HG02759 (cell line): ENCODE results near the gene RAB3B.
"Not testable (repeated sequence)": the region's sequence is repeated elsewhere in the genome, so short reads cannot be mapped to it uniquely, and the experiment has no call there.

Experiments
- ATAC-seq: cut with Tn5 transposase; IDR thresholded peaks from one replicate; pipeline ENCODE4 v1.9.1; 2021; ENCODE audit warnings: mild to moderate bottlenecking, moderate library complexity; ENCODE audit not compliant: unreplicated experiment

The RAB3B gene

DNA sequence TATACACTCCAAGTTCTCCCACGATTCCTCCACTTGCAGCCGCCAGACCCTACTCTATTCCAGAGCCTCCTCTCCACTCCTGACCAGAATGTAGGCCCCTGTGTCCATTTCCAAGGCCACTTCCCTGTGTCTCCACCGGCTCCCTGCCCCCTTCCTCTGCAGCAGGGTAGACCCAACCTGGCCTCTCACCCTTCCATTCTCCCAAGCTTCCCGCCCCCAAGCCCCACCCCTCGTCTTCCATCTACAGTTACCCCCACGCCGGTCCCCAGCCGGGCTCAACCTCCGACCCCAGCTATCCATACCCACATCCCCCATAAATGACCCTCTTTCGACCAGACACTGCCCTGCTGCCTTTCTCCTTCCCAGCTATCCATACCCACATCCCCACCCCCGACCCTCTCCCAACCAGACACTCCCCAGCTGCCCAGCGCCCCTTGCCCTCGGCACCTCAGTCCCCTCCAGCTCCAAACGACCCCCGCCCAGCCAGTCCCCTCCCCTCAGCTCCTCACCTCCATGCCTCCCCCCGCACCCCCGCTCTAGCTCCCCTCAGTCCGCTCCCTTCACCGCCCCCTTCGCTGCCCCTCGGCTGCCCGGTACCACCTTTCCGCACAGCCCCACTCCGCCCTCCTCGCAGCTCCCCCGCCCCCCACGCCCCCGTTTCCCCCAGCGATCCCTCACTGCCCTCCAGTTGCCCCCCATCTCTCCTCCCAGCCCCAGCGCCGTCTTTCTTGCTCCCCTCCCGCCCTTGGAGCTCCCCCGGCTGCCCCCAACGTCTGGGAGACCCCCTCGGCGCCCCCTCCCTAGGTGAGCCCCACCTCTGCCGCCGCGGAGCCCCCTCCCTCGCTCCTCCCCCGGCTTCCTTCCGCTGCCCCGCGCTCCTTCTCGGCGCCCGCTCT lies 670 bp downstream of the RAB3B start:
- no peak for ATAC-seq

- no peak for ATAC-seq
Observed at GRCh38 chr1:51988254-51988653, 2.2 kb downstream of the RAB3B start.

GRCh38 chr1:51986718-51987117 lies 3.8 kb downstream of the RAB3B start:
- ATAC-seq: no peak

DNA sequence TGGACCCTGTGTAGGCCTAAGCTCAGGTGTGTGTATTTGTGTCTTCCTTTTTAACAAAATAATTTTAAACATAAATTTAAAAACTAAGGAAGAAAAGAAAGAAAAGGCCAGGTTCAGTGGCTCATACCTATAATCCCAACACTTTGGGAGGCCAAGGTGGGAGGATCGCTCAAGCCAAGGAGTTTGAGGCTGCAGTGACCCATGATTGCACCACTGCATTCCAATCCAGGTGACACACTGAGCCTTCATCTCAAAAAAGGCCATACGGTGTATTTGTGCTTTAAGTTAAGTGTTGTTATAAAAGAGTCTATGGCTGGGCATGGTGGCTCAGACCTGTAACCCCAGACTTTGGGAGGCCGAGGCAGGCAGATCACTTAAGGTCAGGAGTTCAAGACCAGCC lies 8.3 kb downstream of the RAB3B start:
- ATAC-seq: no peak

DNA sequence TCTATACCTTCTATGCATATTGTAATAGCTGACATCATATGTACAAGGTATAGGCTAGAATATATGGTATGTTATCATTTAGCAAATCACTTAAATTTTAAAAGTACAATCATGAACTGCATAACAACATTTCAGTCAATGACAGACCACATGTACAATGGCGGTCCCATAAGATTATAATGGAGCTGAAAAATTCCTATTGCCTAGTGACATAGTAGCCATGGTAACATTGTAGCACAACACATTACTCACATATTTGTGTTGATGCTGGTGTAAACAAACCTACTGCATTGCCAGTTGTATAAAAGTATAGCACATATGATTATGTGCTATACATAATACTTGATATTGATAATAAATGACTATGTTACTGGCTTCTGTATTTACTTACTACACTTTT lies 8.9 kb downstream of the RAB3B start:
- ATAC-seq: no peak

GRCh38 chr1:51978099-51978498 lies 12.4 kb downstream of the RAB3B start:
- no peak for ATAC-seq

- no peak for ATAC-seq
Observed at GRCh38 chr1:51976846-51977602, 13.5 kb downstream of the RAB3B start.

GRCh38 chr1:51973587-51974474 lies 16.7 kb downstream of the RAB3B start:
- ATAC-seq: peak; percentile 51

DNA sequence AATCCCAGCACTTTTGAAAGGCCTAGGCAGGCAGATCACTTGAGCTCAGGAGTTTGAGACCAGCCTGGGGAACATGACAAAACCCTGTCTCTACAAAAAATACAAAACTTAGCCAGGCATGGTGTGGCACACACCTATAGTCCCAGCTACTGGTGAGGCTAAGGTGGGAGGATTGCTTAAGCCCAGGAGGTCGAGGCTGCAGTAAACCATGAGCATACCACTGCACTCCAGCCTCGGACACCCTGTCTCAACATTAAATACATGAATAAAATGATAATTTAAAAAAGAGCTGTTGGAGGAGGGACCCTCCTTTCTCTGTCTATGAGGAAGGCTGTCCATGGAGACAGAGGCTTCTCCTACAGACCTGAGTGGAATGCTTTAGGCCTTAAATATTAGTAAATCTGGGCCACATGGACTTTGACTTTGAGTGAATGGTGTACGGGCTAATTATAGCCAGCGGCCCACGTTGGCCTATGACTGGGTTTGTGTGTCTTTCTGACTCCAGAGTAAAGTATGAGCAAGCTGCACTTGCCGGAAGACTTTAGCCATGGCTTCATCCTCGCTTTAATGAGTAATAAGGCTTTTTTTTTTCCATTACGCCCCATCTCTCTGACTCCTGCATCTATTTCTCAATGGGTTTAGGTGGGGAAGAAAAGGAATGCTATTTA lies 21.3 kb downstream of the RAB3B start:
- no peak for ATAC-seq

DNA sequence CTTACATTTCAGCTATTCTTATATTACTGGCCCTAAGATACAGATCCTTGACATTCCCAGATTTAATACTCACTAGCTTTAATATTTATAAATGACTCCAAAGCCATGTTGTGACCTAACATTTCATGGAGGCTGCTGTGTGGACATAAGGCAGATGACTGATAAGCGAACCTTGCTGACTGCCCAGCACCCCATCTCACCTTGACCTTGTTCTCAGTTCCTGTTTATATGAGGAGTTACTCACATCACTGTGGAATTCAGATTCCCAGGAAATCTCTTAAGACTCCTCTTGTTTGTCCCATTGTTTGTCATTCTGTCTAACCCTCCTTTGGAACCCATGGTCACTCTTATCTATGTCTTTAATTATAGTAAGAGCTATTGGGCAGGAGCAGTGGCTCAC lies 21.9 kb downstream of the RAB3B start:
- ATAC-seq: no peak

GRCh38 chr1:51967213-51967791 lies 23.2 kb downstream of the RAB3B start:
- ATAC-seq: not testable (repeated sequence)

DNA sequence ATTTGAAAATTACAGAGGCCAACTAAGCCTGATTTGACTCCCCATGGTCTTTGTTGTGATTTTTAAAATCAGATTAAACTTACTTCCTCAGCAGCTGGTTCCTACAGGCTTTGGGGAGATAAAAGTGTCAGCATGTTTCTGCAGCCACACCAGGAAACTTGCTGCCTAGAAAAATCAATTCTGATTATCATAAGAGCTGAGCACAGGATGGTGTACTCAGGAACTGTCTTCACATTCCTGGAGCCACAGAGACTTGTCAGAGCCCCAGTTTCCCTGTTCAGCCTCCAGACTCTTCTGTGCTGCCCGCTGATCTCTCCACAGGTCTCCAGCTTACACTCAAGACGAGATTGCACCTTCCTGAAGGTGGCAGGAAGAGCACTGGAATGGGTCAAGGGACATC lies 23.9 kb downstream of the RAB3B start:
- ATAC-seq: no peak

- no peak for ATAC-seq
Observed at GRCh38 chr1:51964309-51964696, 26.2 kb downstream of the RAB3B start.

DNA sequence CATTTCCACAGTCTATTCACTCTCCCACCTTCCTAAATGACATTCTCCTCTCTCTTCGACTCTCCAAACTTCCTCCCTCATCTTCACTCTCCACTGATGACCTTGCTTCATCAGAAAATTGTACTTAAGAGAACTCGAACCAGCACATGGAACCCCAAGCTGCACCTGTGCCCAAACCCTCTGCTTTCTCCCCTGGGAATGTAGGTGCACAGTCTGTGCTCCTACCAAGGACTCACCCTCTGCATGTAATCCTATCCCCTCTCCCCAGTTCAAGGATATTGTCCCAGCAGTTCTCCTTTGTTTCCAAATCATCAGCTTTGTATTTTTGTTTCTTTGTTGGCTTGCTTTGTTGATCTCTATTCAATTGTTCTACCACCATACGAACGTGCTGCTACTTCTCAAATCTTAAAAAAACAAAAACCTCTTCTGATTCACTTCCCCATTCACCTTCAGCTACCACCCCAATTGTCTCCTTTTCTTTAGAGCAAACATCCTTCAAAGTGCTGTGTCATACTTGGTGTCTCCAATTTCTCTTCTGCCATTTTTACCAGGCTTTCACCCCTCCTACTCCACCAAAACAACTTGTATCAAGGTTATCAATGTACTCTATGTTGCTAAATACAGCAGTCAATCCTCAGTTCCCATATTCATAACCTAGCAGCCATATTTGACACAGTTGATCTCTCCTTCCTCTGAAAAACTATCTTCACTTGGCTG lies 26.8 kb downstream of the RAB3B start:
- no peak for ATAC-seq

DNA sequence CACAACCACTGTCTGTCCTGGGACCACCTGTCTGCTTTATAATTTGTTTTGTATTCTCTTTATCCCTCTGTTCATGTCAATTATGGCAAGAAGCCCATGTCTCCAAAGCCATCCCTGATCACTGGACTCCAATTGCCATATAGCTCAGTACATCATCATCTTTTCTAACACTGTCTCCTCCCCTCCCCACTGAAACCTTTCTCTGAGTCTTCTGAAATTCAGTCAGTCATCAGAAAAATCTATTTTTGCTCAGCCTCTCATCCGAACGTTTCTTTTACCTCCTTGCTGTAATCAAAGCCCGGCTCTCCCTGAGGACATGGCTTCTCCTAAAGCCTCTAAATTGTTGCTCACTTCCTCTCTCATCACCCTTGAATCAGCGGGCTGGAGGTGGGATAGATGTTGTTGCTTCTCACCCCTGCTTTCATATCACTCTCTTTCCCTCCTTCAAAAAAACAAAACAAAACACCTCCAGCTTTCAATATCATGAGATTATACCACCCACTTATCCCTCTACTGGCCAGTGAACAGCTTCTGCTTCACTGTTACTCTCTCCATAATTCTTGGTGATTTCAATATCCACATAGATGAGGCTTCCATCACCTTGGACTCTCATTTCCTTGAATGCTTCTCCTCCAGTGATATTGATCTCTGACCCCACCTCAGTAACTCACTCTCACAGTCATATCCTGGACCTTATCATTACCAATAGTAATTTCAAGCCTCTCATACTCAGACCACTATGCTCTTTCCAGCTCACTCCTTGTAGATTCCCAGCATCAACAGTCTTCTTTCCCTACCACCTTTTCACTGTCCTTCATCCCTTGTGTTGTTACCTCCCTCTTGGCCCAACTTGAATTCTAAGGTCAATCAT lies 27.8 kb downstream of the RAB3B start:
- ATAC-seq: no peak

DNA sequence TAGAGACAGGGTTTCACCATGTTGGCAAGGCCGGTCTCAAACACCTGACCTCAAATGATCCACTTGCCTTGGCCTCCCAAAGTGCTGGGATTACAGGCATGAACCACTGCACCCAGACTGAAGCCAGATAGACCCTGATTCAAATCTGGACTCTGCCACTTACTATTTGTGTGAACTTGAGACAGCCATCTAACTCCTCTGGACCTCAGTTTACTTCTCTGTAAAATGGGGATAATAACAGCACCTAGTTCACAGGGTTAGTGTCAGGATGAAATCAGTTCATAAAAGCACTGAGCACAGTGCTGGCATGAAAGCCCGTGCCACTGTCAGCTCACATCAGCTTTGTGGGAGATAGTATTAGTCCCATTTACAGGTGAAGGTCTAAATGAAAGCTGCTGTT lies 28.5 kb downstream of the RAB3B start:
- no peak for ATAC-seq

- no peak for ATAC-seq
Observed at GRCh38 chr1:51961231-51961630, 29.3 kb downstream of the RAB3B start.

GRCh38 chr1:51960262-51960661 lies 30.2 kb downstream of the RAB3B start:
- ATAC-seq: no peak

GRCh38 chr1:51958824-51959223 lies 31.7 kb downstream of the RAB3B start:
- ATAC-seq: no peak
